ENCODE measurements around the gene HMG20A. TPM values are rescaled to one million over a fixed set of nuclear protein-coding genes. Genes with fewer than 3 reads are reported as not detected.

HMG20A gene
- total RNA-seq, 1 experiment from 2014 or later = 26.2 TPM

DNA sequence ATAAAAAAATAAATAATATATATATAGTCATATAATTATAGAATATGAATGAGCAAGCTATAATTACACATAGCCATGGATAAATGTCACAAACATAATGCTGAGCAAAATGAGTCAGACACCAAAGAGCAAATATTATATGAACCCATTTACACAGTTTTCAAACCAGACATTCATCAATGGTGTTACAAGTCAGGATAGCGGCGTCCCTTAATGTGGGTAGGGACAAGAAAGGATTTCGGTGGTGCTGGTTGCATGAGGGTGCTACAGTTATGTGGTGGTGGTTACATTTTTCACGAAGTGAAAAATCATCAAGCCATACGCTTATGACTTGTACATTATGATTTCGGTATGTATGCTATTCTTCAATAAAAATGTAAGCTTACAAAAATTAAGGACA is 100.5 kb downstream of the HMG20A start:
- H3K4me2 ChIP-seq (ENCODE audit: low read depth, low read length, poor library complexity, severe bottlenecking) = no peak overlapping the region
- no peak for DNase-seq
- H3K36me3 ChIP-seq (ENCODE audit: insufficient read depth, low read length) = no peaks in the 10 kb centered on the region
- H3K27ac ChIP-seq (ENCODE audit: low read length) = no peak overlapping the region
- H2AFZ ChIP-seq (ENCODE audit: low read length) = no peak overlapping the region
- no peaks in the 10 kb centered on the region for H3K79me2 ChIP-seq (ENCODE audit: low read length)
- H3K27me3 ChIP-seq (ENCODE audit: low read length) = no peaks in the 10 kb centered on the region
- no peaks in the 10 kb centered on the region for H3K4me1 ChIP-seq (ENCODE audit: low read length)
- no peak overlapping the region for H3K4me3 ChIP-seq (ENCODE audit: low read length)
- H3K9ac ChIP-seq (ENCODE audit: low read length) = no peak overlapping the region
- no peaks in the 10 kb centered on the region for H4K20me1 ChIP-seq (ENCODE audit: insufficient read depth, low read depth, low read length)
- no peaks in the 10 kb centered on the region for H3K9me3 ChIP-seq (ENCODE audit: low read length)
- H3K9me2 ChIP-seq (replicated peaks; ENCODE audit: insufficient read depth, low read length) = no peaks in the 10 kb centered on the region

- Histone ChIP-seq H3K36me3 (ENCODE audit: insufficient read depth, low read length) (no peaks in the 10 kb centered on the region), H3K9ac (ENCODE audit: low read length) (no peak overlapping the region), H4K20me1 (ENCODE audit: insufficient read depth, low read depth, low read length) (no peaks in the 10 kb centered on the region), H3K4me1 (ENCODE audit: low read length) (no peaks in the 10 kb centered on the region), H3K9me3 (ENCODE audit: low read length) (no peaks in the 10 kb centered on the region), H3K9me2 (replicated peaks; ENCODE audit: insufficient read depth, low read length) (no peaks in the 10 kb centered on the region), H3K27me3 (ENCODE audit: low read length) (no peaks in the 10 kb centered on the region), H2AFZ (ENCODE audit: low read length) (no peak overlapping the region), H3K4me2 (ENCODE audit: low read depth, low read length, poor library complexity, severe bottlenecking) (no peak overlapping the region), H3K79me2 (ENCODE audit: low read length) (no peaks in the 10 kb centered on the region), H3K4me3 (ENCODE audit: low read length) (no peak overlapping the region), H3K27ac (ENCODE audit: low read length) (no peak overlapping the region)
- DNase-seq = no peak
Observed at GRCh38 chr15:77525400-77525811, 104.7 kb downstream of the HMG20A start.

DNA sequence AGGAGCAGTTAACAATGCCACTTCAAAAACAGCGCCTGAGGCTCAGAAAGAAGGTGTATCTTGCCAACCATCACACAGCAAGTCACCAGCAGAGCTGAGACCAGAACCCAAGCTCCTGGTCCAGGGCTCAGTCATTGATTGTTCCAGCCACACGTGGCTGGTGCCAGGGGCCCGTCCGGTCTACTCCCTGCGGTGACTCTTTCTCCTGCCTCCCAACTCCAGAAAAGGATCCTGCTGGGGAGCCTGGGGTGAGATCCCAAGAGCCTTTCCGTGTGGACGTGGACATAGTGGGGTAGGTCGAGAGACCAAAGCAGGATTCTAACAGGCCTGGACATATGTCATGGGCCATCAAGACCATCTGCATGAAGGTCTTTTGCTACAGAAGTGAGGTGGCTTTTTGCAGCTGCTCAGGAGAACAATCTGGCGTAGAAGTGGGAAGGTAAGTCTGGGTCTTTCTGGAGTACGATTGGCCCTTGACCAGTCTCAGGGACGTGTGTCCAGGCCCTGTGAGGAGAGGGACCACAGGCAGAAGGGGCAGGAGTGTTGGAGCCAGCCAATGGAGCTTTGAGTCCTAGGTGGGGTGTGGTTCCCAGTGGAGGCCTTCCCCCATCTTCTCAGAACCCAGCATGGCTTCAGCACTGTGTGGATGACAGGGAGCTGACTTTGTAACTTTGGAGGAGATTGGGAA is 105.4 kb downstream of the HMG20A start:
- no peak for DNase-seq
- no peaks in the 10 kb centered on the region for H3K9me2 ChIP-seq (replicated peaks; ENCODE audit: insufficient read depth, low read length)
- H3K27me3 ChIP-seq (ENCODE audit: low read length) = no peaks in the 10 kb centered on the region
- H3K4me2 ChIP-seq (ENCODE audit: low read depth, low read length, poor library complexity, severe bottlenecking) = no peak overlapping the region
- no peak overlapping the region for H3K27ac ChIP-seq (ENCODE audit: low read length)
- no peak overlapping the region for H3K4me3 ChIP-seq (ENCODE audit: low read length)
- no peaks in the 10 kb centered on the region for H4K20me1 ChIP-seq (ENCODE audit: insufficient read depth, low read depth, low read length)
- no peaks in the 10 kb centered on the region for H3K9me3 ChIP-seq (ENCODE audit: low read length)
- H3K79me2 ChIP-seq (ENCODE audit: low read length) = no peaks in the 10 kb centered on the region
- H2AFZ ChIP-seq (ENCODE audit: low read length) = no peak overlapping the region
- no peaks in the 10 kb centered on the region for H3K36me3 ChIP-seq (ENCODE audit: insufficient read depth, low read length)
- H3K9ac ChIP-seq (ENCODE audit: low read length) = no peak overlapping the region
- no peaks in the 10 kb centered on the region for H3K4me1 ChIP-seq (ENCODE audit: low read length)

DNA sequence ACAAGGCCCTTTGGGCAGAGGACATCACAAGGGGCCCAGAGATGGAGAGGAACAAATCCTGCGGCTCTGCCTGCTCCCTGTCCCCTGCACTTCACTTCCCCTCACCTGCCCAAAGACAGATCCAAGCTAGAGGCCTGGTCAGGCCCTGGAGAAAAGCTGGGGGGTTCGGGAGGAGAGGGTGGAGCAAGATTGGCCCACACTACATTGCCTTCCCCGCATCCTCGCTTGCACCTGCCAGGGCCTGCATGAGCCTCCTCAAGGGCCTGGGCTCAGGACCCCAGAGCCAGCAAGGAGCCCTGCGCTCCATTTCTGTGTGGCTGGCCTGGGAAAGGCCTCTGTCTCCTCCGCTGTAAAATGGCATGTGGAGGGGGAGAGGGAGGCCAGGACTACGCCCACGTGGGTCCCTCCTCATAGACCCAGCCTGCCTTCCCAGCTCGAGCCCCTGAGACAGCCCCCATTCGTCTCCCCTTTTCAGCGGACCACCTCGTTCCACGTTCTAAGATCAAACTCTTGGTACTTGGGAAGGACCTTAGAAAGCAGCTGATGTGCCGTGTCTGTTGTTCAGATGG is 106.0 kb downstream of the HMG20A start:
- Histone ChIP-seq H3K79me2 (ENCODE audit: low read length) (no peaks in the 10 kb centered on the region), H3K4me2 (ENCODE audit: low read depth, low read length, poor library complexity, severe bottlenecking) (no peak overlapping the region), H3K9me3 (ENCODE audit: low read length) (no peaks in the 10 kb centered on the region), H3K36me3 (ENCODE audit: insufficient read depth, low read length) (no peaks in the 10 kb centered on the region), H3K27ac (ENCODE audit: low read length) (no peak overlapping the region), H3K27me3 (ENCODE audit: low read length) (no peaks in the 10 kb centered on the region), H4K20me1 (ENCODE audit: insufficient read depth, low read depth, low read length) (no peaks in the 10 kb centered on the region), H2AFZ (ENCODE audit: low read length) (no peak overlapping the region), H3K9me2 (replicated peaks; ENCODE audit: insufficient read depth, low read length) (no peaks in the 10 kb centered on the region), H3K4me1 (ENCODE audit: low read length) (no peaks in the 10 kb centered on the region), H3K4me3 (ENCODE audit: low read length) (no peak overlapping the region), H3K9ac (ENCODE audit: low read length) (no peak overlapping the region)
- no peak for DNase-seq

GRCh38 chr15:77527164-77527778 is 106.6 kb downstream of the HMG20A start:
- no peak overlapping the region for H3K9ac ChIP-seq (ENCODE audit: low read length)
- H3K36me3 ChIP-seq (ENCODE audit: insufficient read depth, low read length) = no peaks in the 10 kb centered on the region
- no peak for DNase-seq

GRCh38 chr15:77527831-77528231 is 107.1 kb downstream of the HMG20A start:
- H3K27ac ChIP-seq (ENCODE audit: low read length) = no peak overlapping the region
- H4K20me1 ChIP-seq (ENCODE audit: insufficient read depth, low read depth, low read length) = no peaks in the 10 kb centered on the region
- H3K4me3 ChIP-seq (ENCODE audit: low read length) = no peak overlapping the region
- no peaks in the 10 kb centered on the region for H3K79me2 ChIP-seq (ENCODE audit: low read length)
- no peaks in the 10 kb centered on the region for H3K27me3 ChIP-seq (ENCODE audit: low read length)
- H3K4me1 ChIP-seq (ENCODE audit: low read length) = no peaks in the 10 kb centered on the region
- H3K9ac ChIP-seq (ENCODE audit: low read length) = no peak overlapping the region
- H2AFZ ChIP-seq (ENCODE audit: low read length) = no peak overlapping the region
- H3K36me3 ChIP-seq (ENCODE audit: insufficient read depth, low read length) = no peaks in the 10 kb centered on the region
- no peaks in the 10 kb centered on the region for H3K9me3 ChIP-seq (ENCODE audit: low read length)
- no peak overlapping the region for H3K4me2 ChIP-seq (ENCODE audit: low read depth, low read length, poor library complexity, severe bottlenecking)
- no peaks in the 10 kb centered on the region for H3K9me2 ChIP-seq (replicated peaks; ENCODE audit: insufficient read depth, low read length)
- DNase-seq = no peak

More at GRCh38 chr15:77527164-77527778, 106.6 kb downstream of the HMG20A start:
- no peaks in the 10 kb centered on the region for H3K9me2 ChIP-seq (replicated peaks; ENCODE audit: insufficient read depth, low read length)
- H3K4me3 ChIP-seq (ENCODE audit: low read length) = no peak overlapping the region
- H3K4me1 ChIP-seq (ENCODE audit: low read length) = no peaks in the 10 kb centered on the region
- no peak overlapping the region for H2AFZ ChIP-seq (ENCODE audit: low read length)
- H3K27me3 ChIP-seq (ENCODE audit: low read length) = no peaks in the 10 kb centered on the region
- no peaks in the 10 kb centered on the region for H4K20me1 ChIP-seq (ENCODE audit: insufficient read depth, low read depth, low read length)
- H3K27ac ChIP-seq (ENCODE audit: low read length) = no peak overlapping the region
- no peaks in the 10 kb centered on the region for H3K79me2 ChIP-seq (ENCODE audit: low read length)
- H3K4me2 ChIP-seq (ENCODE audit: low read depth, low read length, poor library complexity, severe bottlenecking) = no peak overlapping the region
- no peaks in the 10 kb centered on the region for H3K9me3 ChIP-seq (ENCODE audit: low read length)

GRCh38 chr15:77528290-77528967 is 107.7 kb downstream of the HMG20A start:
- no peak overlapping the region for H3K9ac ChIP-seq (ENCODE audit: low read length)
- no peaks in the 10 kb centered on the region for H3K4me1 ChIP-seq (ENCODE audit: low read length)
- no peaks in the 10 kb centered on the region for H3K27me3 ChIP-seq (ENCODE audit: low read length)
- no peak for DNase-seq
- no peak overlapping the region for H3K4me3 ChIP-seq (ENCODE audit: low read length)
- no peak overlapping the region for H2AFZ ChIP-seq (ENCODE audit: low read length)
- no peaks in the 10 kb centered on the region for H3K36me3 ChIP-seq (ENCODE audit: insufficient read depth, low read length)
- no peak overlapping the region for H3K4me2 ChIP-seq (ENCODE audit: low read depth, low read length, poor library complexity, severe bottlenecking)
- H3K79me2 ChIP-seq (ENCODE audit: low read length) = no peaks in the 10 kb centered on the region
- H3K9me2 ChIP-seq (replicated peaks; ENCODE audit: insufficient read depth, low read length) = no peaks in the 10 kb centered on the region
- H4K20me1 ChIP-seq (ENCODE audit: insufficient read depth, low read depth, low read length) = no peaks in the 10 kb centered on the region
- H3K27ac ChIP-seq (ENCODE audit: low read length) = no peak overlapping the region
- no peaks in the 10 kb centered on the region for H3K9me3 ChIP-seq (ENCODE audit: low read length)

DNA sequence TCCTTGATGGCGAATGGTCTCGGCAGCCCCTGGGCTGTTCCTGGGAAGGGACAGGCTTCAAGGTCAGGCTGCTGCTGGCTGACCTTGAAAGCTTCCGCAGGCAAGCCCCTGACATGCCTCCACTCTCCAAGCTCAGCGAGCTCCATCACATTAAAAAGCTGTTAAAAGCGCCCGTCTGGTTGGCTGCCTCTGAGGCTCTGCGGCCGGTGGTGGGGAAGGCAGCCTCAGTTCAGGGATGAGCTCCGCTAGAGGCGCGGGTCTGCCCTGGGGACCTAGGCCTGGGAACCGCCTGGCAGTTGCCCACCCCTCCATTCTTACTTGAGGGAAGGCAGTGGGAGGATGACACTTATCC is 108.3 kb downstream of the HMG20A start:
- Histone ChIP-seq H3K9me2 (replicated peaks; ENCODE audit: insufficient read depth, low read length) (no peaks in the 10 kb centered on the region), H3K36me3 (ENCODE audit: insufficient read depth, low read length) (no peaks in the 10 kb centered on the region), H4K20me1 (ENCODE audit: insufficient read depth, low read depth, low read length) (no peaks in the 10 kb centered on the region), H3K27me3 (ENCODE audit: low read length) (no peaks in the 10 kb centered on the region), H3K27ac (ENCODE audit: low read length) (no peak overlapping the region), H3K4me2 (ENCODE audit: low read depth, low read length, poor library complexity, severe bottlenecking) (no peak overlapping the region), H3K9me3 (ENCODE audit: low read length) (no peaks in the 10 kb centered on the region), H3K4me1 (ENCODE audit: low read length) (no peaks in the 10 kb centered on the region), H3K4me3 (ENCODE audit: low read length) (no peak overlapping the region), H3K79me2 (ENCODE audit: low read length) (no peaks in the 10 kb centered on the region), H3K9ac (ENCODE audit: low read length) (no peak overlapping the region), H2AFZ (ENCODE audit: low read length) (no peak overlapping the region)
- no peak for DNase-seq
